B cell (primary cell): ENCODE measurements around the gene ADAMTS8. TPM values are rescaled to one million over a fixed set of nuclear protein-coding genes. Genes with fewer than 3 reads are reported as not detected.
A peak's percentile ranks its signal among the peaks of the same experiment; 100 is the strongest.

Experiments
- ATAC-seq: fragments of 200-7000 bp; cut with Tn5 transposase; one replicate; pipeline ENCODE4 v1.10.0; 2021; ENCODE audit warnings: low read depth, mild to moderate bottlenecking, moderate number of reproducible peaks, moderate library complexity
- CTCF ChIA-PET: fragments of 350-600 bp; sonication (Branson Sonifier 250); formaldehyde crosslinking; loops from one replicate; lab custom pipeline; 2021; ENCODE audit warnings: antibody characterized with exemption, inconsistent platforms; lab: Charles Lee
- POLR2A ChIA-PET: fragments of 350-600 bp; sonication (Branson Sonifier 250); formaldehyde crosslinking; loops from one replicate; lab custom pipeline; 2021; ENCODE audit warnings: antibody characterized with exemption; lab: Charles Lee
- DNase-seq: peaks from one replicate; pipeline ENCODE4 v3.0.0; 2013
- H2AFZ ChIP-seq: 2 replicates; pipeline ENCODE4 v1.6.1; 2012; ENCODE audit warnings: mild to moderate bottlenecking, low read depth, low read length; ENCODE audit not compliant: insufficient read depth, poor library complexity, severe bottlenecking
- H3K27ac ChIP-seq, 2 donors: 1 replicate in 1 of 2; 2 replicates in 1 of 2; pipeline ENCODE4 v1.5.1; 2012 to 2013; ENCODE audit warnings: low read length in 2 of 2, mild to moderate bottlenecking in 2 of 2, moderate library complexity in 1 of 2
- H3K27me3 ChIP-seq, 4 experiments: fragments of 200-600 bp in 1 of 4; sonication (generic) in 1 of 4; replicated peaks in 1 of 4; 1 replicate in 2 of 4; 2 replicates in 2 of 4; pipeline versions ENCODE4 v1.6.1 to v1.7.0; 2013 to 2016; ENCODE audit warnings: low read length in 3 of 4, mild to moderate bottlenecking in 2 of 4, mixed read lengths in 1 of 4, moderate library complexity in 1 of 4; ENCODE audit not compliant: insufficient read depth in 4 of 4, control insufficient read depth in 3 of 4; ENCODE audit errors: control extremely low read depth in 1 of 4
- H3K36me3 ChIP-seq, 2 experiments: replicated peaks in 1 of 2; 1 replicate in 1 of 2; 2 replicates in 1 of 2; pipeline versions ENCODE4 v1.6.1 to v1.7.1; 2013; ENCODE audit warnings: low read length in 1 of 2; ENCODE audit not compliant: insufficient read depth in 2 of 2, control insufficient read depth in 1 of 2; ENCODE audit errors: control extremely low read depth in 1 of 2, extremely low read depth in 1 of 2
- H3K4me1 ChIP-seq, 2 donors: fragments of 200-600 bp in 1 of 2; sonication (generic) in 1 of 2; 1 replicate in 1 of 2; 2 replicates in 1 of 2; pipeline versions ENCODE4 v1.5.1 to v1.6.1; 2013 to 2017; ENCODE audit warnings: low read length in 2 of 2; ENCODE audit not compliant: control insufficient read depth in 2 of 2, insufficient read depth in 2 of 2
- H3K4me2 ChIP-seq: replicated peaks from 2 replicates; pipeline ENCODE3; 2012; ENCODE audit warnings: mild to moderate bottlenecking, low read depth, low read length; ENCODE audit not compliant: poor library complexity, severe bottlenecking
- H3K4me3 ChIP-seq, 5 experiments: fragments of 200-600 bp in 1 of 5; sonication (generic) in 1 of 5; 1 replicate in 3 of 5; 2 replicates in 2 of 5; pipeline versions ENCODE4 v1.5.1 to v1.7.0; 2011 to 2016; ENCODE audit warnings: low read length in 4 of 5, mild to moderate bottlenecking in 4 of 5, low read depth in 2 of 5, control low read depth in 1 of 5, moderate library complexity in 1 of 5; ENCODE audit not compliant: insufficient read depth in 1 of 5; ENCODE audit errors: control extremely low read depth in 1 of 5, extremely low read depth in 1 of 5
- H3K79me2 ChIP-seq: fragments of 200-600 bp; sonication (generic); one replicate; pipeline ENCODE4 v1.6.0; 2016; ENCODE audit warnings: low read length; ENCODE audit not compliant: control insufficient read depth, insufficient read depth
- H3K9ac ChIP-seq: fragments of 200-600 bp; sonication (generic); 2 replicates; pipeline ENCODE4 v1.6.1; 2017; ENCODE audit warnings: mild to moderate bottlenecking, low read length, moderate library complexity
- H3K9me3 ChIP-seq, 3 donors: one replicate each; pipeline versions ENCODE4 v1.6.1 to v1.7.1; 2013; ENCODE audit warnings: low read length in 2 of 3; ENCODE audit not compliant: control insufficient read depth in 2 of 3, insufficient read depth in 1 of 3; ENCODE audit errors: control extremely low read depth in 1 of 3
- H4K20me1 ChIP-seq: 2 replicates; pipeline ENCODE4 v1.6.0; 2012; ENCODE audit warnings: mild to moderate bottlenecking, low read length; ENCODE audit not compliant: insufficient read depth, control insufficient read depth, poor library complexity, severe bottlenecking
- H3K27ac Mint-ChIP-seq: one replicate; pipeline ENCODE4 v1.8.0; 2021; ENCODE audit warnings: mixed read lengths
- H3K27me3 Mint-ChIP-seq: one replicate; pipeline ENCODE4 v1.8.0; 2021; ENCODE audit warnings: mixed read lengths
- H3K4me1 Mint-ChIP-seq: one replicate; pipeline ENCODE4 v1.8.0; 2021; ENCODE audit warnings: mixed read lengths
- H3K4me3 Mint-ChIP-seq: one replicate; pipeline ENCODE4 v1.8.0; 2021; ENCODE audit warnings: mixed read lengths
- H3K9me3 Mint-ChIP-seq: one replicate; pipeline ENCODE4 v1.8.0; 2022; ENCODE audit warnings: mixed read lengths; ENCODE audit not compliant: insufficient read depth
- CTCF ChIP-seq: fragments of 200-600 bp; IDR thresholded peaks from one replicate; pipeline ENCODE4 v1.8.0; 2022; ENCODE audit warnings: antibody characterized with exemption, mild to moderate bottlenecking
- EZH2 ChIP-seq: IDR thresholded peaks from 2 replicates; pipeline ENCODE4 v1.6.1; 2012; ENCODE audit warnings: borderline replicate concordance, low read depth, mild to moderate bottlenecking, moderate library complexity, low read length; ENCODE audit not compliant: insufficient read depth, poor library complexity, severe bottlenecking
- WGBS: methylation state at CpG from one replicate; pipeline ENCODE4 v1.1.5; 2013; ENCODE audit warnings: missing lambda C conversion rate; ENCODE audit not compliant: insufficient coverage; 5-methylcytosine and 5-hydroxymethylcytosine counted together
- intact Hi-C: fragments of 100-400 bp; cut with micrococcal nuclease; formaldehyde crosslinking; loops from one replicate; pipeline ENCODE4 v1.10.0; 2022
- polyA plus RNA-seq: library from polyadenylated mRNA; depleted of rRNA; stranded (reverse); fragments of >200 nt; gene quantifications from 2 replicates; pipeline ENCODE4 v1.2.3, GENCODE V29; 2012
- total RNA-seq, 2 donors: library from RNA; stranded (reverse); fragments of 120-200 nt in 1 of 2; gene quantifications; 1 replicate in 1 of 2; 2 replicates in 1 of 2; pipeline versions ENCODE4 v1.2.3 to v1.2.4, GENCODE V29; 2013 to 2022

The ADAMTS8 gene
- total and polyA plus RNA-seq, 2 donors (not counting 1 experiment from before 2014, with no cell fraction given): not detected

GRCh38 chr11:130426837-130427341 lies 1.5 kb downstream of the ADAMTS8 start:
- ChIA-PET CTCF (interaction anchor here (0.9 to 1.3 kb wide), 2 partner anchors 214 to 435 kb away, joined by 5 to 6 read pairs; no protein-coding TSS in a partner anchor), POLR2A (no interaction called here)
- intact Hi-C loops: no loop called here
- Histone ChIP-seq H3K4me1 (peaks cover 9 to 17% of the 10 kb centered on the region in 2 donors), H3K4me3 (no peak overlapping the region), H3K36me3 (no peaks in the 10 kb centered on the region), H3K9me3 (no peaks in the 10 kb centered on the region), H3K79me2 (no peaks in the 10 kb centered on the region), H3K4me2 (peak overlapping the region; percentile 71), H4K20me1 (no peaks in the 10 kb centered on the region), H2AFZ (no peak overlapping the region), H3K27ac (no peak overlapping the region), H3K27me3 (peaks cover 0 to 55% (median 28%) of the 10 kb centered on the region in 4 experiments), H3K9ac (no peak overlapping the region)
- Mint-ChIP-seq H3K27me3 (peaks cover 61% of the 10 kb centered on the region), H3K27ac (no peak overlapping the region), H3K9me3 (no peaks in the 10 kb centered on the region), H3K4me1 (peaks cover 14% of the 10 kb centered on the region), H3K4me3 (peak overlapping the region; percentile 59)
- TF ChIP-seq EZH2 (no peak), CTCF (no peak)
- no peak for ATAC-seq
- DNase-seq: no peak
- 56% methylated on average over 16 of the region's 18 CpGs for WGBS

DNA sequence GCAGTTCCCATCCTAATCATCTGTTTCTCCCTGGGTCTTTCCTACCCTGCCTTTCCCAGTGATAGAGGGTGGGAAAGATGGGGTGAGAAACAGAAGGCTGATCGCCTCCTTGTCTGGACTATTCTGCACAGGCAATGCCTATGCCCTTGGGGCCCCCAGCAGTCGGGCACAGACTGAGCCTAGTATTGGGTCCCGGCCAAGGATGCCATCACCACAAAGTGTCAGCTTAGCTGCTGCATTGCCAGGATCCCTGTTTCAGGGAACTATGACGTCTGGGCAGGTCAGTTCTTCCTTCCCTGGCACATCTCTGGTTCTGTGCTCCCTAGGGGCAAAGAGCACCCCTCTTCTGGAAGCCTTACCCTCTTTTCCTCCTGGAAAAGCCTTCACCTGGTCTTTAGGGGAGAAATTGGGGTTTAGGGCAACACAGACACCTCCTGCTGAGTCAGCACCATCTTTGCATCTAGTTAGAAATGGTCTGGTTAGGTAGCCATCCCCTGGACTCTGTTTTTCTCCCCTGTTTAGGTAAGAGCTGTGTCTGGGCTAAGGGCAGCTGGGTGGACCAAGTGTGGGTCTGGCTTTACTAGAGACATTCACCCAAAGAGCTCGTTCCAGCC lies 2.1 kb downstream of the ADAMTS8 start:
- peaks cover 9 to 17% of the 10 kb centered on the region in 2 donors for H3K4me1 ChIP-seq
- CTCF ChIA-PET: interaction anchor here (0.9 to 1.3 kb wide), 2 partner anchors 213 to 436 kb away, joined by 5 to 6 read pairs; no protein-coding TSS in a partner anchor
- H3K79me2 ChIP-seq: no peaks in the 10 kb centered on the region
- Mint-ChIP-seq H3K9me3 (no peaks in the 10 kb centered on the region), H3K4me3 (peak overlapping the region; percentile 29), H3K27ac (no peak overlapping the region), H3K4me1 (peaks cover 14% of the 10 kb centered on the region), H3K27me3 (peaks cover 65% of the 10 kb centered on the region)
- H4K20me1 ChIP-seq: no peaks in the 10 kb centered on the region
- no peak for TF ChIP-seq CTCF
- TF ChIP-seq EZH2: no peak
- POLR2A ChIA-PET: no interaction called here
- peaks cover 0 to 55% (median 28%) of the 10 kb centered on the region in 4 experiments for H3K27me3 ChIP-seq
- no peaks in the 10 kb centered on the region for H3K36me3 ChIP-seq
- no peak overlapping the region for H3K4me2 ChIP-seq
- H3K27ac ChIP-seq: no peak overlapping the region
- intact Hi-C loops: no loop called here
- ATAC-seq: no peak
- no peak for DNase-seq
- H3K4me3 ChIP-seq: no peak overlapping the region
- no peak overlapping the region for H3K9ac ChIP-seq
- WGBS: 60% methylated on average over 5 of the region's 5 CpGs
- H2AFZ ChIP-seq: no peak overlapping the region
- no peaks in the 10 kb centered on the region for H3K9me3 ChIP-seq
